Subcutaneous adipose tissue (tissue), 4 donors: Measurements from ENCODE around the gene TBX15. TPM values are rescaled to one million over a fixed set of nuclear protein-coding genes. Genes with fewer than 3 reads are reported as not detected.

Experiments
- total RNA-seq, 4 donors: library from RNA; depleted of rRNA; stranded (reverse); fragments of >200 nt; gene quantifications; one replicate each; pipeline ENCODE4 v1.1.0, GENCODE V29; 2016
- TF ChIP-seq, protein P1 (sequence below): fragments of 450-650 bp; IDR thresholded peaks from one replicate; pipeline ENCODE4 v1.5.1; 2016; ENCODE audit warnings: low read depth, mild to moderate bottlenecking, control low read depth, antibody characterized with exemption, moderate library complexity

Gene TBX15
- total RNA-seq, 4 donors from 2014 or later, result 68.9 to 102 (median 77.0) TPM

DNA sequence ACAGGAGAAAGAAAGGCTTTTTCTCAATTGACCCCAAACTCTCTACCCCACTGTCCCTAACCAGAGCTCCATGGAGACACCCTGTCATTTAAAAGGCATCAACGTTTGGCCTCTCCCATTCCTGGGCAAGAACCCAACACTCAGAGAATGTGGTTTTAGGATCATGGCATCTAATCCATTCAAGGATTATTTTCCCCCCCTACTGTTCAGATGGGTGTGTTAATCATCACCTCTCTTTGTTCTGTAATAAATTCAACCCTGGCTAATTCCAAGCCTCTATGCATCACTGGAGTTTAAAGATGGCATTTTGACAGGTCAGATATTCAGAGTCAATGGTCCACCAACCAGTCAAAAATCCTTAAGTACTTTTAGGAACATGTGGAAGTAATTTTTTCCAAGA lies 42.7 kb downstream of the TBX15 start:
- TF ChIP-seq, protein P1, sequence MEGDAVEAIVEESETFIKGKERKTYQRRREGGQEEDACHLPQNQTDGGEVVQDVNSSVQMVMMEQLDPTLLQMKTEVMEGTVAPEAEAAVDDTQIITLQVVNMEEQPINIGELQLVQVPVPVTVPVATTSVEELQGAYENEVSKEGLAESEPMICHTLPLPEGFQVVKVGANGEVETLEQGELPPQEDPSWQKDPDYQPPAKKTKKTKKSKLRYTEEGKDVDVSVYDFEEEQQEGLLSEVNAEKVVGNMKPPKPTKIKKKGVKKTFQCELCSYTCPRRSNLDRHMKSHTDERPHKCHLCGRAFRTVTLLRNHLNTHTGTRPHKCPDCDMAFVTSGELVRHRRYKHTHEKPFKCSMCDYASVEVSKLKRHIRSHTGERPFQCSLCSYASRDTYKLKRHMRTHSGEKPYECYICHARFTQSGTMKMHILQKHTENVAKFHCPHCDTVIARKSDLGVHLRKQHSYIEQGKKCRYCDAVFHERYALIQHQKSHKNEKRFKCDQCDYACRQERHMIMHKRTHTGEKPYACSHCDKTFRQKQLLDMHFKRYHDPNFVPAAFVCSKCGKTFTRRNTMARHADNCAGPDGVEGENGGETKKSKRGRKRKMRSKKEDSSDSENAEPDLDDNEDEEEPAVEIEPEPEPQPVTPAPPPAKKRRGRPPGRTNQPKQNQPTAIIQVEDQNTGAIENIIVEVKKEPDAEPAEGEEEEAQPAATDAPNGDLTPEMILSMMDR, result no peak

- TF ChIP-seq, protein P1, result no peak
These were observed 43.6 kb downstream of the TBX15 start for GRCh38 chr1:118944546-118944945.

DNA sequence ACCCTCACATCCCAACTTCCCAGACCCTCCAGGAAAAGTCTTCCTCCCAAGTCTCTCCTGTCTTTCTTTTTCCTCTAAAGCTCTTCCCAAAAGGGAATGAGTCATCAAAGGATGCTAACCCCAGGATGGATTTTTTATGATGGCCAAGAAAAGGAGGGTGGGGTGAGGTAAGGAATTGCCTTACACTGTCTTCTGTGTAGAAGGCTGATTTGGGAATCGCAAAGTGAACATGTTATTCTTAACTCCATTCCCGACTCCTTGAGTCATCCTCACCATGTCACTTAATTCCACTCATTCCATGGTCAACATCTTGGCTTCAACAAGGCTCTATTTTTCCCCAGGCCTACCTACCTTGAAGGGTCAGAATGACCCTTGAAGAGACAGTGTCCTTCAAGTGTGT lies 44.0 kb downstream of the TBX15 start:
- TF ChIP-seq, protein P1, result no peak

DNA sequence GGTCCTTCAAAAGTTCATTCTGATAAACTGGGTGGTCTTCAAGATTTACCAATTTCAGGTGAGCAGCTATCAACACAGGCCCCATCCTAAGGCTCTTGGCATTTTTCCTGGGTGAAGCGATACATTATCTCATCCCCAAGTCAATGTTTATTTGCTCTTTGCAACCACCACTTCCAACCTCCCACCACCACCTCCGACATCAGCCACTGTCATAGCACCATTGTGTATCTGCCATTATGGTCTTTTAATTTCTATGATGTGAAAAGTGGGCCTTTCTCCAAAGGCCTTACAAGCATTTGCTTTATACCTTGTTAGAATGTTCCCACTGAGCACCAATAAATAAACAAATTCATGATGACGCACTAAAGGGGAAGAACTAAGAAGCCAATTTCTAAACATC lies 47.2 kb downstream of the TBX15 start:
- TF ChIP-seq, protein P1, result no peak

- TF ChIP-seq, protein P1, result no peak
These were observed 50.6 kb downstream of the TBX15 start for GRCh38 chr1:118937413-118938072.

GRCh38 chr1:118934706-118935105 lies 53.4 kb downstream of the TBX15 start:
- TF ChIP-seq, protein P1, result no peak

- TF ChIP-seq, protein P1, result no peak
These were observed 54.9 kb downstream of the TBX15 start for GRCh38 chr1:118933051-118933781.
